Osteocyte (in vitro differentiated cells): ENCODE measurements around the gene RAD51B. TPM values are rescaled to one million over a fixed set of nuclear protein-coding genes. Genes with fewer than 3 reads are reported as not detected.

Source experiments
- DNase-seq: peaks from one replicate; pipeline ENCODE4 v3.0.0; 2021; ENCODE audit warnings: mixed read lengths; ENCODE audit not compliant: unreplicated experiment; ENCODE audit errors: extremely low spot score
- H3K27ac Mint-ChIP-seq: one replicate; pipeline ENCODE4 v1.8.0; 2021; ENCODE audit warnings: mild to moderate bottlenecking, mixed read lengths; ENCODE audit not compliant: unreplicated experiment
- H3K27me3 Mint-ChIP-seq: one replicate; pipeline ENCODE4 v1.8.0; 2021; ENCODE audit warnings: mixed read lengths; ENCODE audit not compliant: unreplicated experiment
- H3K36me3 Mint-ChIP-seq: one replicate; pipeline ENCODE4 v1.8.0; 2021; ENCODE audit warnings: mixed read lengths; ENCODE audit not compliant: unreplicated experiment
- H3K4me1 Mint-ChIP-seq: one replicate; pipeline ENCODE4 v1.8.0; 2021; ENCODE audit warnings: mixed read lengths; ENCODE audit not compliant: unreplicated experiment
- H3K4me3 Mint-ChIP-seq: one replicate; pipeline ENCODE4 v1.8.0; 2021; ENCODE audit warnings: mild to moderate bottlenecking, moderate library complexity, mixed read lengths; ENCODE audit not compliant: unreplicated experiment
- H3K9me3 Mint-ChIP-seq: one replicate; pipeline ENCODE4 v1.8.0; 2021; ENCODE audit warnings: mixed read lengths; ENCODE audit not compliant: unreplicated experiment
- total RNA-seq: library from RNA; stranded (reverse); gene quantifications from 2 replicates; pipeline ENCODE4 v1.2.1, GENCODE V29; 2021
- TF ChIP-seq, protein P1 (sequence below): fragments of 200-600 bp; sonication (generic); IDR thresholded peaks from 2 replicates; pipeline ENCODE4 v1.5.0; 2021; ENCODE audit warnings: antibody characterized with exemption, mild to moderate bottlenecking, moderate library complexity

RAD51B gene
- total RNA-seq, 1 donor from 2014 or later, result 12.7 TPM

DNA sequence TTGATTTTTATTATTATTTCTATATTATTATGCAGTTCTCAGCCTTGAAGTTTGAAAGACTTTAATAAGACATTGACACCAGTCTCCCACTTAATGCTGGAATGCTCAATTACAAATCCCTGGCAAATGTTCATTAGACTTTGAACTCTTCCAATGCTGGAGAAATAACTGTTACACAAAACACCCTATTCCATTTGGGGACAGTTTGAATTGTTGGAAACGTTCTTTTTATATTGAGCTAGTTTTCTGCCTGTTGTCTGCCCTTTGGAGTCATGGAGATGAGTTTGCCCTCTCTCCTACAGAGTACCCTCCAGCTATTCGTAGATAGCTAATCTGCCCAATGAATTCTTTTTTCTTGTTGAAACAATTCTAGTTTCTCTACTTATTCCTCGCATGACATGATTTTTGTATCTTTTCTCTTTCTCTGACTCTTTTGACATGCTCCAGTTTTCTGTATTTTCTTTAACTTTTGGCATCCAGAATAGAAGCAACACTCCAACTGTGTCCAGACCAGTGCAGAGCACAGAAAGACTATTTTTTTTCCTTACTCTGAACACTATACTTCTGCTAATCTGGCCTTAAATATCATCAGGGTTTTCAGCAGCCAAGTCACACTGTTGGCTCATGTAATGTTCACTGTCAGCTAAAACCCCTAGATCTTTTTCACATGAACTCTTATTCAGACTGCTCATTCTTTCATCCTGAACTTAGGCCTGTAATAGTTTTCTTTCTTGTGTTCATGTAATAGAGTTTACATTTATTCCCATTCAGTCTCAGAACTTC, 379.3 kb downstream of the RAD51B start:
- TF ChIP-seq, protein P1, sequence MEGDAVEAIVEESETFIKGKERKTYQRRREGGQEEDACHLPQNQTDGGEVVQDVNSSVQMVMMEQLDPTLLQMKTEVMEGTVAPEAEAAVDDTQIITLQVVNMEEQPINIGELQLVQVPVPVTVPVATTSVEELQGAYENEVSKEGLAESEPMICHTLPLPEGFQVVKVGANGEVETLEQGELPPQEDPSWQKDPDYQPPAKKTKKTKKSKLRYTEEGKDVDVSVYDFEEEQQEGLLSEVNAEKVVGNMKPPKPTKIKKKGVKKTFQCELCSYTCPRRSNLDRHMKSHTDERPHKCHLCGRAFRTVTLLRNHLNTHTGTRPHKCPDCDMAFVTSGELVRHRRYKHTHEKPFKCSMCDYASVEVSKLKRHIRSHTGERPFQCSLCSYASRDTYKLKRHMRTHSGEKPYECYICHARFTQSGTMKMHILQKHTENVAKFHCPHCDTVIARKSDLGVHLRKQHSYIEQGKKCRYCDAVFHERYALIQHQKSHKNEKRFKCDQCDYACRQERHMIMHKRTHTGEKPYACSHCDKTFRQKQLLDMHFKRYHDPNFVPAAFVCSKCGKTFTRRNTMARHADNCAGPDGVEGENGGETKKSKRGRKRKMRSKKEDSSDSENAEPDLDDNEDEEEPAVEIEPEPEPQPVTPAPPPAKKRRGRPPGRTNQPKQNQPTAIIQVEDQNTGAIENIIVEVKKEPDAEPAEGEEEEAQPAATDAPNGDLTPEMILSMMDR, result no peak
- no peak for DNase-seq
- Mint-ChIP-seq H3K4me1 (peaks cover 23% of the 10 kb centered on the region), H3K27me3 (no peaks in the 10 kb centered on the region), H3K9me3 (no peaks in the 10 kb centered on the region), H3K4me3 (no peak overlapping the region), H3K27ac (peak overlapping the region; percentile 95), H3K36me3 (no peaks in the 10 kb centered on the region)

DNA sequence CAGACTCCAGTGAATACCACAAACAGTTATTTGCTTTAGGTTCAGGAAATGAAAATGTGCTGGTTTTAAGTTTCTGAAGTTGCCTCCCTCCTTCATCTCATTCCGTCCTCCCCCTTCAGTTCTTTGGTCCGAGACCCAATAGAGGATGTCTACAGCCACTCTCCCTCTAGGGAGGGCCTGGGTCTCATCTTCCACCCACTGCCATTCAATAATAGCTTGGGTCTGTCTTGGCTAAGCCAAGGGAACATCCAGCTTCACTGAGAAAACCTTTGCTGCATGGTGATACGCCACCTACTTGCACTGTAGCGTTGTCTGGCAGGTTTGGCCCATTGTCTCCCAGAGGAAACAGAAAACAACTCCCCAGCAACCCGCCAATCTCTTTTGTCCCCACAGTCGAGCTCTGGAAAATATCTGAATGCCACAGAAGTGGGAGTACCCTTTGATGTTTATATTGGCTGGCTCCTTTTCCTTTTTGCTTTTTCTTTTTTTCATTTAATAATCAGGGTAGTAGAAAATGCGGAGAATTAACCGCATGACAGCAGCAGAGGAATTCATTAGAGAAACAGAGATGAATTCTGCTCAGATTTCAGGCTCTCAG, 380.1 kb downstream of the RAD51B start:
- DNase-seq, result no peak
- Mint-ChIP-seq H3K36me3 (no peaks in the 10 kb centered on the region), H3K27me3 (no peaks in the 10 kb centered on the region), H3K4me3 (peak overlapping the region; percentile 12), H3K27ac (peak overlapping the region; percentile 95), H3K4me1 (peaks cover 22% of the 10 kb centered on the region), H3K9me3 (no peaks in the 10 kb centered on the region)
- TF ChIP-seq, protein P1, result no peak

DNA sequence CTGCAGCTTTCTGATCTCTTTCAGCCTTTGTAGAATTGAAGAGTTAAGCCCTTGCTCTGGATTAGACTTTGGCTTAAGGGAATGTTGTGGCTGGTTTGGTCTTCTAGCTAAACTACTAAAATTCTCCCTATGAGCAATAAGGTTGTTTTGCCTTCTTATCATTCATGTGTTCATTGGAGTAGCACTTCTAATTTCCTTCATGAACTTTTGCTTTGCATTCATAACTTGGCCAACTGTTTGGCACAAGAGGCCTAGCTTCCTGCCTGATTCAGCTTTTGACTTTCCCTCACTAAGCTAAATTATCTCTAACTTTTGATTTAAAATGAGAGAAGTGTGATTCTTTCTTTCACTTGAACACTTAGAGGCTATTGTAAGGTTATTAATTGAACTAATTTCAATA, 384.3 kb downstream of the RAD51B start:
- TF ChIP-seq, protein P1, result no peak
- Mint-ChIP-seq H3K36me3 (no peaks in the 10 kb centered on the region), H3K4me1 (peaks cover 36% of the 10 kb centered on the region), H3K27ac (no peak overlapping the region), H3K9me3 (no peaks in the 10 kb centered on the region), H3K27me3 (no peaks in the 10 kb centered on the region), H3K4me3 (no peak overlapping the region)
- no peak for DNase-seq

DNA sequence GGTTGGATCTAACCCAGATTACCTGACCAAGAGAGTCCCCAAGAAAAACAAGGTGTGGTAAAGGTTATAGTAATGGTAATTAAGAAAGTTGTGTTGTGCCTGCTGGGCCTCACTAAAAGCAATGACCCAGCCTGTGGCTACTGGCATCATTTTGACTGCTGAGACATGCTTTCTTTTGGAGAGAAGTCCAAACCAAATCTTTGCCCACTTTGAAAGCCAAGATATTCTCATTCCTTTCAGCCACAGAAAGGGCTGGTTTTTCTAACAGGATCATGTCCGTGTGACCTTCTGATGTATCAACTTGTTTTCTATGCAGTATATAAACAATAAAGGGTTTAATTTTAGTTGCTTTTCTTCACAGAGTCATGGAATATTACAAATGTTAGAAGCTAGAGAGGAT, 388.6 kb downstream of the RAD51B start:
- Mint-ChIP-seq H3K36me3 (no peaks in the 10 kb centered on the region), H3K4me3 (no peak overlapping the region), H3K27ac (peak overlapping the region; percentile 69), H3K4me1 (peaks cover 60% of the 10 kb centered on the region), H3K9me3 (no peaks in the 10 kb centered on the region), H3K27me3 (no peaks in the 10 kb centered on the region)
- no peak for DNase-seq
- TF ChIP-seq, protein P1, result no peak

DNA sequence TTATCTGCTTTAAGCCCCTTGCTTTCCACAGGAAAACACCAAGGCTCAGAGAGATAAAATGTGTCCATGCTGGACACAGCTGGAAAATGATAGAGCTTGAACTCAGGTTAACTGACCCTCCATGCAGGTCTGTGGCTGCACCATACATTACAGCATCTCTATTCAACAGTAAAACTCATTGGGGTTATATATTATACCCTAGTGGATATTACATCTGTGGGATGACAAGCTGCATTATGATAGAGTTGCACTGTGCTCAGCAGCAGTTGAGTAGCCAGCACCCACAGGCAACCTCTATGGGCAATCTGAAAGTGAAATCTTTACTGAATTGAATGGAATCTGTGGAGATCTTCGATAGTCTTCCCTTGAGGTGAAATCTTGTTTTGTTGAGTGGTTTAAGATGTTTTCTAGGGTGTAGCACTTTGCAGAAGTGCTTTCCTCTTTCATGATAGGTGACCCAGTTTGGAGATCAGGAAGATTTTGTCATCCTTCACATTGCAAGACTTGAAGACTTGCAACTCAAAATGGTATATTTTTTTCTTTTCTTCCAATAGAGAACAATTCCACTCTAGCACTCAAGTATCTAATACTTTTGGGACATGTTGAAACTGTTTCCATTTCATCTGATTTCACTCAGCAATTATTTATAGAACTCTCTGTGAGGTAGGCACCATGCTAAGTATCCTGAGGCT, 389.2 kb downstream of the RAD51B start:
- Mint-ChIP-seq H3K27ac (peak overlapping the region; percentile 69), H3K4me3 (no peak overlapping the region), H3K4me1 (peaks cover 60% of the 10 kb centered on the region), H3K27me3 (no peaks in the 10 kb centered on the region), H3K36me3 (no peaks in the 10 kb centered on the region), H3K9me3 (no peaks in the 10 kb centered on the region)
- DNase-seq, result no peak
- TF ChIP-seq, protein P1, result no peak
